ENCODE measurements around the gene RRN3.
A peak's percentile ranks its signal among the peaks of the same experiment; 100 is the strongest.
"Not testable (repeated sequence)": the region's sequence is repeated elsewhere in the genome, so short reads cannot be mapped to it uniquely, and the experiment has no call there.

Gene RRN3

DNA sequence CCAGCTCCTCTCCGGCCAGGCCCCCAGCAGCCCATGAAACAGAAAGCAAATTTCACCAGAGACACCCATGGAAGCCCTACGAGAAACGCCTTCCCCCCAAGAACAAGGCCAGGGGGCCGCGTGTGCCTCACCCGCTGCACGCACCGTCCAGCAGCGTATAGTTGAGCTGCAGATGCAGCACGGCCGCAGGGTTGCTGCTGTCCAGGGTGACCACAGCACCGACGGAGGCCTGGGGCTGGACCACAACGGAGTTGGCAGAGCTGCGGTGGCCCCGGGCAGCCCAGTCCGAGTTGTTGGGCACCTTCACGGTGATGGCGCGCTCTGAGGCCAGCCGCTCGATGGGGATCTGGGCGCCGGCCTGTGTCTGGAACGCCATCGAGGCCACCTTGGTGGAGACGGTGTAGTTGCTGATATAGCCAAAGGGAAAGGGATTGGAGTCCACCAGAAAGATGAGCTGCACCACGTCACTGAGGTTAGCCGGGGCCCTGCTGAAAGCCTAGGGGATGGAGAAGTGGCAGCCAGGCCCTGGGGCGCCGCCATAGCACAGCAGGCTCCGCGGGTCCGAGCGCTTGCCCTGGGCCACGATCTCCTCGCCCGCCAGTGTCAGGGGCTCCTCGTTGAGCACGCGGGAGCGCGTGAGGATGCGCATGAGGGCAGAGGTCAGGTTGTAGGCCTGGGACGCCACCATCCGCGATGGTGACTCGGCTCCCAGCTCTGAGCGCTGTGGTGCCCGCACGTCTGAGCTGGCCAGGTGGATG lies 37.0 kb upstream of the RRN3 start:
- H3K4me1 Mint-ChIP-seq (ENCODE audit: low read depth); intact Hi-C loops (cut with micrococcal nuclease); H3K9me3 Mint-ChIP-seq; H3K27me3 Mint-ChIP-seq; H3K4me3 Mint-ChIP-seq; H3K27ac Mint-ChIP-seq: not testable (repeated sequence)
- H3K36me3 Mint-ChIP-seq (ENCODE audit: low read depth) = peaks cover 64% of the 10 kb centered on the region

- H3K27me3 Mint-ChIP-seq; H3K27ac Mint-ChIP-seq; H3K4me3 Mint-ChIP-seq; intact Hi-C loops (cut with micrococcal nuclease); H3K9me3 Mint-ChIP-seq; H3K4me1 Mint-ChIP-seq (ENCODE audit: low read depth): not testable (repeated sequence)
- peaks cover 70% of the 10 kb centered on the region for H3K36me3 Mint-ChIP-seq (ENCODE audit: low read depth)
These were observed 36.3 kb upstream of the RRN3 start for GRCh38 chr16:15130256-15130932.

- H3K9me3 Mint-ChIP-seq; H3K27me3 Mint-ChIP-seq; H3K4me3 Mint-ChIP-seq; H3K4me1 Mint-ChIP-seq (ENCODE audit: low read depth); H3K27ac Mint-ChIP-seq; intact Hi-C loops (cut with micrococcal nuclease): not testable (repeated sequence)
- peaks cover 54% of the 10 kb centered on the region for H3K36me3 Mint-ChIP-seq (ENCODE audit: low read depth)
These were observed 33.8 kb upstream of the RRN3 start for GRCh38 chr16:15127641-15128425.

GRCh38 chr16:15100372-15100987 lies 6.4 kb upstream of the RRN3 start:
- intact Hi-C loops (cut with micrococcal nuclease); H3K27ac Mint-ChIP-seq: not testable (repeated sequence)

GRCh38 chr16:15099366-15099909 lies 5.4 kb upstream of the RRN3 start:
- H3K27ac Mint-ChIP-seq; H3K9me3 Mint-ChIP-seq; H3K4me1 Mint-ChIP-seq (ENCODE audit: low read depth); H3K36me3 Mint-ChIP-seq (ENCODE audit: low read depth); H3K4me3 Mint-ChIP-seq; H3K27me3 Mint-ChIP-seq; intact Hi-C loops (cut with micrococcal nuclease): not testable (repeated sequence)

More at GRCh38 chr16:15100372-15100987, 6.4 kb upstream of the RRN3 start:
- H3K9me3 Mint-ChIP-seq; H3K4me3 Mint-ChIP-seq; H3K36me3 Mint-ChIP-seq (ENCODE audit: low read depth); H3K27me3 Mint-ChIP-seq; H3K4me1 Mint-ChIP-seq (ENCODE audit: low read depth): not testable (repeated sequence)

GRCh38 chr16:15096583-15096972 lies 2.5 kb upstream of the RRN3 start:
- H3K27me3 Mint-ChIP-seq; H3K4me3 Mint-ChIP-seq; H3K9me3 Mint-ChIP-seq; H3K27ac Mint-ChIP-seq; intact Hi-C loops (cut with micrococcal nuclease): not testable (repeated sequence)
- Mint-ChIP-seq H3K4me1 (ENCODE audit: low read depth) (peaks cover 21% of the 10 kb centered on the region), H3K36me3 (ENCODE audit: low read depth) (peaks cover 17% of the 10 kb centered on the region)

GRCh38 chr16:15093571-15093954 lies 509 bp downstream of the RRN3 start:
- Mint-ChIP-seq H3K4me3 (peak overlapping the region; percentile 97), H3K27ac (peak overlapping the region; percentile 96), H3K36me3 (ENCODE audit: low read depth) (peaks cover 42% of the 10 kb centered on the region), H3K4me1 (ENCODE audit: low read depth) (peaks cover 21% of the 10 kb centered on the region)
- intact Hi-C loops (cut with micrococcal nuclease); H3K9me3 Mint-ChIP-seq; H3K27me3 Mint-ChIP-seq: not testable (repeated sequence)

DNA sequence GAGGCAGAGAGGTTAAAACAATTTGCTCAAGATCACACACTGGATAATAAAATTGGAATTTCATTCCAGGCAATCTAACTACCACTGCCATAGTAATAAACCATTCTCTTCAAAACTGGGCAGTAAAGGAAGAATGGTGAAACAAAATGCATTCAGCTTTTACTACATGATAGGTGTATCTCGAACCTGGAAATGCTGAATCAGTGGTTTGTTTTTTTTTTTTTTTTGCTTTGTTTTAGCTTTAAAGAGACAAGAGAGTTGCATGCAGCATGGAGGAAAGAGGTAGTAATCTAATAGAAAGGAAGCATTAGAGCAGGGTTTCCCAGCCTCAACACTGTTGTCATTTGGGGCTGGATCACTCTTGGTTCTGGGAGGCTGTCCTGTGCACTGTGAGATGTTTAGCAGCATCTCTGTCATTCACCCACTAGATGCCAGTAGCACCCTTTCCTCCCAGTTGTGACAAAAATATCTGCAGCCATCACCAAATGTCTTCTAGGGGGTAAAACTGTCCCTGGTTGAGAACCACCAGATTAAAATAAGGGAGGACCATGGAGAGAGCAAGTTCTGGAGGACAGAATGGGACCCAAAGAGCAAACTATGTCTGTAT lies 3.3 kb downstream of the RRN3 start:
- Mint-ChIP-seq H3K4me1 (ENCODE audit: low read depth) (peaks cover 21% of the 10 kb centered on the region), H3K36me3 (ENCODE audit: low read depth) (peaks cover 51% of the 10 kb centered on the region)
- H3K27ac Mint-ChIP-seq; intact Hi-C loops (cut with micrococcal nuclease); H3K4me3 Mint-ChIP-seq; H3K9me3 Mint-ChIP-seq; H3K27me3 Mint-ChIP-seq: not testable (repeated sequence)

GRCh38 chr16:15082788-15083187 lies 11.3 kb downstream of the RRN3 start:
- intact Hi-C loops (cut with micrococcal nuclease); H3K27me3 Mint-ChIP-seq; H3K9me3 Mint-ChIP-seq; H3K27ac Mint-ChIP-seq; H3K4me3 Mint-ChIP-seq; H3K4me1 Mint-ChIP-seq (ENCODE audit: low read depth): not testable (repeated sequence)
- peaks cover 75% of the 10 kb centered on the region for H3K36me3 Mint-ChIP-seq (ENCODE audit: low read depth)

- H3K4me1 Mint-ChIP-seq (ENCODE audit: low read depth); H3K9me3 Mint-ChIP-seq; H3K4me3 Mint-ChIP-seq; intact Hi-C loops (cut with micrococcal nuclease); H3K27ac Mint-ChIP-seq; H3K27me3 Mint-ChIP-seq: not testable (repeated sequence)
- peaks cover 93% of the 10 kb centered on the region for H3K36me3 Mint-ChIP-seq (ENCODE audit: low read depth)
These were observed 13.2 kb downstream of the RRN3 start for GRCh38 chr16:15080883-15081282.

DNA sequence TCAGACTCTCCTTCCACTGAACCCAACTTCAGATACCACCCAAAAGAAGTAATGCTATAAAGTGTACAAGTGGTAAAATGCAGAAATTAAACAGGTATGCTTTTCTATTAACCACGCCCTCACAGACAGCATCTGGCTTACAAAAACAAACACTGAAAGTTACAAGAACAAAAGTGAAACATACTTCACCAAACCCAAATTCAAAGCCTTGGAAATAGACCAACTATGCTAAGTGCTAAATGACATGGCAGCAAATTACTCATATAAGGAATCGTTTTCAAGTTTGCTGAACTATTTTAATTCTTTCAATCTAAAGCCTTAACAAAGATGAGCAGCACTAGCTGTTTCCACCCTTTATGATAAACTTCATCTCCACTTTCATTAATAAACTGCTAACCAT lies 17.9 kb downstream of the RRN3 start:
- H3K27me3 Mint-ChIP-seq; H3K27ac Mint-ChIP-seq; H3K9me3 Mint-ChIP-seq; H3K4me1 Mint-ChIP-seq (ENCODE audit: low read depth); intact Hi-C loops (cut with micrococcal nuclease); H3K4me3 Mint-ChIP-seq: not testable (repeated sequence)
- peaks cover 91% of the 10 kb centered on the region for H3K36me3 Mint-ChIP-seq (ENCODE audit: low read depth)

DNA sequence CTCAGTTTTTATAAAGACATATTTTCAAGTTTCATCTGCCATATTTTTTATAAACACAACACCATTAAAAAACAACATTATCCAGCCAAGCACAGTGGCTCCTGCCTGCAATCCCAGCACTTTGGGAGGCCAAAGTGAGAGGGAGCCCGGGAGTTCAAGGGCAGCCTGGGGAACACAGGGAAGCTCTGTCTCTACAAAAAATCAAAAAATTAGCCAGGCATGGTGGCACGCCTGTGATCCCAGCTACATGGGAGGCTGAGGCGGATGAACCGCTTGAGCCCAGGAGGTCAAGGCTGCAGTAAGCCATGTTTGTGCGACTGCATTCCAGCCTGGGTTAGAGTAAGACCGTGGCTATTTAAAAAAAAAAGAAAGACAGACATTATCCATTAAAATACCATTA lies 21.0 kb downstream of the RRN3 start:
- H3K9me3 Mint-ChIP-seq = no peaks in the 10 kb centered on the region
- H3K27me3 Mint-ChIP-seq = no peaks in the 10 kb centered on the region
- intact Hi-C loops (cut with micrococcal nuclease) = no loop called here
- H3K4me1 Mint-ChIP-seq (ENCODE audit: low read depth) = no peaks in the 10 kb centered on the region
- H3K27ac Mint-ChIP-seq = no peak overlapping the region
- H3K4me3 Mint-ChIP-seq = no peak overlapping the region
- H3K36me3 Mint-ChIP-seq (ENCODE audit: low read depth) = peaks cover 82% of the 10 kb centered on the region

DNA sequence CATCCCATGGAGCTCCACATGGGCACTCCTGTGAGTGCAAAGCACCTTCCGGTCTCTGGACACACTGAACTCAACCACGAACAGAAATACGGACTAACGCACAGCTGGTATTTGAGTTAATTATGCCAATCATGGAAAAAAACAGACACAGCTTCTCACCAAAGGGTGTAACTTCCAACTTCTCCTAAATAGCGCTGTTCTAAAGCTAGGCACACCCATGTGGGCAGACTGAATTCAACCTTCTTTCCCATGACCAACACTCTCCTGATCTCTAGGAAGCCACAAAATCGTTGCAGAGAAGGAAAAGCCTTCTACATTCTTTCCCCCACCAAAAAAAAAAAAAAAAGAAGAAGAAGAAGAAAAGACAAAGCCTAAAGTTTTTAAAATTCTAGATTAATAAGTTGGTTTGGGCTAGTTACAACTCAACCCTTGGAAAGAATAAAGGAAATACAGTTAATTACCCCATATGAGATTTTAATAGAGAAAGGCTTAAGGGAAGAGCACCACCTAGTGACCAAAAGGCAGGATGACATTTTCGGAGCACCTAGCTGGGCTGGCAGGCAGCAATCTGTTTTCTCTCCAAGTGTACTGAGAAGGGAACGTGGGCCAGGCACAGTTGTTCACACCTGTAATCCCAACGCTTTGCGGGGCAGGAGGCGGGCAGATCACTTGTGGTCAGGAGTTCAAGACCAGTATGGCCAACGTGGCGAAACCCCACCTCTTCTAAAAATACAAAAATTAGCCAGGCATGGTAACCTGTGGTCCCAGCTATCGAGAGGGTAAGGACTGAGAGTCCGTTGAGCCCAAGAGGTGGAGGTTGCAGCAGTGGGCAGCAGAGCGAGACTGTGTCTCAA lies 21.9 kb downstream of the RRN3 start:
- intact Hi-C loops (cut with micrococcal nuclease); H3K9me3 Mint-ChIP-seq; H3K4me1 Mint-ChIP-seq (ENCODE audit: low read depth); H3K4me3 Mint-ChIP-seq; H3K27me3 Mint-ChIP-seq: not testable (repeated sequence)
- Mint-ChIP-seq H3K36me3 (ENCODE audit: low read depth) (peaks cover 73% of the 10 kb centered on the region), H3K27ac (peak overlapping the region; percentile 65)
